Lower leg skin (tissue), 4 donors: ENCODE data around the gene PSMD8. TPM values are rescaled to one million over a fixed set of nuclear protein-coding genes. Genes with fewer than 3 reads are reported as not detected.
"Not testable (repeated sequence)": the region's sequence is repeated elsewhere in the genome, so short reads cannot be mapped to it uniquely, and the experiment has no call there.

Experiments
- DNase-seq, 2 donors: peaks; one replicate each; pipeline ENCODE4 v3.0.0-alpha.2; 2019; ENCODE audit warnings: low spot score in 2 of 2
- H3K4me3 ChIP-seq: fragments of 200-600 bp; sonication (generic); 2 replicates; pipeline ENCODE4 v1.5.1; 2017; ENCODE audit warnings: mild to moderate bottlenecking, low read depth; ENCODE audit not compliant: poor library complexity, severe bottlenecking
- CTCF ChIP-seq, 3 donors: fragments of 450-650 bp; IDR thresholded peaks; one replicate each; pipeline ENCODE4 v1.5.1; 2016; ENCODE audit warnings: antibody characterized with exemption in 3 of 3, mild to moderate bottlenecking in 3 of 3, moderate library complexity in 2 of 3
- POLR2A ChIP-seq, 2 donors: fragments of 450-650 bp; IDR thresholded peaks; one replicate each; pipeline ENCODE4 v1.6.1; 2016 to 2017; ENCODE audit warnings: antibody characterized with exemption in 2 of 2, mild to moderate bottlenecking in 1 of 2, moderate library complexity in 1 of 2
- WGBS, 2 donors: methylation state at CpG; one replicate each; pipeline ENCODE4 v1.1.5; 2018; 5-methylcytosine and 5-hydroxymethylcytosine counted together
- intact Hi-C: fragments of 100-400 bp; cut with DNase I; formaldehyde crosslinking; loops from one replicate; pipeline ENCODE4 v1.15.0; 2023; ENCODE audit warnings: low total_unique reads
- total RNA-seq, 4 donors: library from RNA; depleted of rRNA; stranded (reverse); fragments of >200 nt; gene quantifications; one replicate each; pipeline ENCODE4 v1.1.0, GENCODE V29; 2016

PSMD8 gene
- total RNA-seq, 4 donors from 2014 or later: 222 to 319 (median 311) TPM

- intact Hi-C loops: no loop called here
- no peak for DNase-seq
- 40 to 46% methylated on average over 18 of the region's 18 CpGs for WGBS, 2 donors
- TF ChIP-seq CTCF (IDR thresholded peaks at IDR 0.05) (no peak), POLR2A (IDR thresholded peaks at IDR 0.05) (no peak)
- no peak overlapping the region for H3K4me3 ChIP-seq
Measured at GRCh38 chr19:38359242-38360021, 14.9 kb upstream of the PSMD8 start.

DNA sequence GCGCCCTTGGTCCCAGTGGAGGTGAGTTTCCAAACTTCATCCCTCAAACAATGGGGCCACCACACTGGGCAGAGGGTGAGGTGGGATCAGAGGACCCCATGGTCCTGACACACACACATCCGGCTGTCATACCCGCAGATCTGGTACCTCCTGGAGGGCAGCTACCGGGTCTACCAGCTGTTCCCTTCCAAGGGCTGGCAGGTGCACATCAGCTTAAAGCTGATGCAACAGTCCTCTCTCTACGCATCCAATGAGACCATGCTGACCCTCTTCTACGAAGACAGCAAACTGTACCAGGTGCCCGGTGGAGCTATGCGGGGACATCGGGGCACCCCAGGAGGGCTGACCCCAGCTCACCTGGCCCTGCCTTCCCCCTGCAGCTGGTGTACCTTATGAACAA, 14.0 kb upstream of the PSMD8 start:
- no peak for TF ChIP-seq POLR2A (IDR thresholded peaks at IDR 0.05)
- TF ChIP-seq CTCF (IDR thresholded peaks at IDR 0.05): no peak
- DNase-seq: no peak
- WGBS, 2 donors: 72% methylated on average over 8 to 9 of the region's 9 CpGs
- no peak overlapping the region for H3K4me3 ChIP-seq
- intact Hi-C loops: no loop called here

- peak overlapping the region; percentile 34 for H3K4me3 ChIP-seq
- intact Hi-C loops: no loop called here
- WGBS, 2 donors: 14 to 17% methylated on average over 23 of the region's 23 CpGs
- TF ChIP-seq CTCF (IDR thresholded peaks at IDR 0.05) (no peak), POLR2A (IDR thresholded peaks at IDR 0.05) (no peak)
- DNase-seq: no peak
Measured at GRCh38 chr19:38360839-38361631, 13.3 kb upstream of the PSMD8 start.

GRCh38 chr19:38361633-38362075, 12.7 kb upstream of the PSMD8 start:
- intact Hi-C loops: no loop called here
- TF ChIP-seq POLR2A (IDR thresholded peaks at IDR 0.05): no peak
- TF ChIP-seq CTCF (IDR thresholded peaks at IDR 0.05): no peak
- WGBS, 2 donors: 0% methylated on average over 19 to 36 of the region's 37 CpGs

GRCh38 chr19:38362076-38362945, 12.1 kb upstream of the PSMD8 start:
- intact Hi-C loops: no loop called here
- WGBS, 2 donors: 2 to 3% methylated on average over 45 to 50 of the region's 68 CpGs
- H3K4me3 ChIP-seq: peak overlapping the region; percentile 34
- DNase-seq: peak; percentile 85 to 96
- no peak for TF ChIP-seq POLR2A (IDR thresholded peaks at IDR 0.05)
- TF ChIP-seq CTCF (IDR thresholded peaks at IDR 0.05): no peak

More at GRCh38 chr19:38361633-38362075, 12.7 kb upstream of the PSMD8 start:
- H3K4me3 ChIP-seq: peak overlapping the region; percentile 34
- DNase-seq: peak; percentile 69 to 92

DNA sequence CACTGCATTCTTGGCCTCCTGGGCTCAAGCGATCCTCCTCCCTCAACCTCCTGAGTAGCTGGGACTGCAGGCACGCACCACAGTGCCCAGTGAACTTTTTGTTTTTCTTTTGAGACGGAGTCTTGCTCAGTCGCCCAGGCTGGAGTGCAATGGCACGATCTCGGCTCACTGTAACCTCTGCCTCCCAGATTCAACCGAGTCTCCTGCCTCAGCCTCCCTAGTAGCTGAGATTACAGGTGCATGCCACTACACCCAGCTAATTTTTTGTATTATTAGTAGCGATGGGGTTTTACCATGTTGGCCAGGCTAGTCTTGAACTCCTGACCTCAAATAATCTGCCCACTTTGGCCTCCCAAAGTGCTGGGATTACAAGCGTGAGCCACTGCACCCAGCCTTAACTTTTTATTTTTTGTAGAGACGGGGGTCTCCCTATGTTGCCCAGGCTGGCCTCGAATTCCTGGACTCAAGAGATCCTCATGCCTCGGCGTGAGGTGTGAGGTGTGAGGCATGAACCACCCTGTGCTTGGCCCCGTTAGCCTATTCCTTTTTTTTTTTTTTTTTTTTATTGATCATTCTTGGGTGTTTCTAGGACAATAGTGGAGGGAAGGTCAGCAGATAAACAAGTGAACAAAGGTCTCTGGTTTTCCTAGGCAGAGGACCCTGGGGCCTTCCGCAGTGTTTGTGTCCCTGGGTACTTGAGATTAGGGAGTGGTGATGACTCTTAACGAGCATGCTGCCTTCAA, 11.3 kb upstream of the PSMD8 start:
- H3K4me3 ChIP-seq, intact Hi-C loops, DNase-seq: not testable (repeated sequence)
- 77 to 81% methylated on average over 15 of the region's 16 CpGs for WGBS, 2 donors
